Cardiac fibroblast (primary cell): ENCODE results near the gene SLC37A1.

ENCODE experiments used
- DNase-seq, 2 donors: peaks; one replicate each; pipeline versions ENCODE4 v3.0.0 to v3.0.0-alpha.2; 2010; ENCODE audit warnings: low read depth in 2 of 2
- H3K4me3 ChIP-seq, 2 donors: replicated peaks in 1 of 2; 1 replicate in 1 of 2; 2 replicates in 1 of 2; pipeline ENCODE4 v1.5.1; 2011; ENCODE audit warnings: low read depth in 2 of 2, low read length in 2 of 2, mild to moderate bottlenecking in 2 of 2, moderate library complexity in 1 of 2
- TF ChIP-seq, protein P1 (sequence below): IDR thresholded peaks from one replicate; pipeline ENCODE4 v1.5.1; 2011; ENCODE audit warnings: low read depth, mild to moderate bottlenecking, low read length, inconsistent platforms

SLC37A1 gene

DNA sequence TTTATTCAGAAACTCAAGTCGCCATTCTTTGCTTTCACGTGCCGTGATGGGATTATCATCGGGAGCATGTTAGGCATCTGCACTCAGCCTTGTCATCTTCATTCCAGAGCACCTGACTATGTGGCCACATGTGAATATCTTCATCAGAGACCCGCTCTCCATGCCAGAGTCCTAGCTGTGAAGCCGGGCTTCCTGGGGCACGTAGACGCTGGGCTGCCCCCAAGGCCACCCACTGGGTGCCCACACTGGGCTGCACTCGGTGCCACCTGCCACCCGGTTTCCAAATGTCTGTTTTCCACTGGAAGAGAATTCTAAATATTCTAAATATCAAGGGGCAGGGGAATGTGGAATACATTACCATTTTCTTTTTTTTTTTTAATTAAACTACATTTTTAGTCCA lies 43.8 kb downstream of the SLC37A1 start:
- TF ChIP-seq, protein P1, sequence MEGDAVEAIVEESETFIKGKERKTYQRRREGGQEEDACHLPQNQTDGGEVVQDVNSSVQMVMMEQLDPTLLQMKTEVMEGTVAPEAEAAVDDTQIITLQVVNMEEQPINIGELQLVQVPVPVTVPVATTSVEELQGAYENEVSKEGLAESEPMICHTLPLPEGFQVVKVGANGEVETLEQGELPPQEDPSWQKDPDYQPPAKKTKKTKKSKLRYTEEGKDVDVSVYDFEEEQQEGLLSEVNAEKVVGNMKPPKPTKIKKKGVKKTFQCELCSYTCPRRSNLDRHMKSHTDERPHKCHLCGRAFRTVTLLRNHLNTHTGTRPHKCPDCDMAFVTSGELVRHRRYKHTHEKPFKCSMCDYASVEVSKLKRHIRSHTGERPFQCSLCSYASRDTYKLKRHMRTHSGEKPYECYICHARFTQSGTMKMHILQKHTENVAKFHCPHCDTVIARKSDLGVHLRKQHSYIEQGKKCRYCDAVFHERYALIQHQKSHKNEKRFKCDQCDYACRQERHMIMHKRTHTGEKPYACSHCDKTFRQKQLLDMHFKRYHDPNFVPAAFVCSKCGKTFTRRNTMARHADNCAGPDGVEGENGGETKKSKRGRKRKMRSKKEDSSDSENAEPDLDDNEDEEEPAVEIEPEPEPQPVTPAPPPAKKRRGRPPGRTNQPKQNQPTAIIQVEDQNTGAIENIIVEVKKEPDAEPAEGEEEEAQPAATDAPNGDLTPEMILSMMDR, result no peak
- no peak overlapping the region for H3K4me3 ChIP-seq
- no peak for DNase-seq

DNA sequence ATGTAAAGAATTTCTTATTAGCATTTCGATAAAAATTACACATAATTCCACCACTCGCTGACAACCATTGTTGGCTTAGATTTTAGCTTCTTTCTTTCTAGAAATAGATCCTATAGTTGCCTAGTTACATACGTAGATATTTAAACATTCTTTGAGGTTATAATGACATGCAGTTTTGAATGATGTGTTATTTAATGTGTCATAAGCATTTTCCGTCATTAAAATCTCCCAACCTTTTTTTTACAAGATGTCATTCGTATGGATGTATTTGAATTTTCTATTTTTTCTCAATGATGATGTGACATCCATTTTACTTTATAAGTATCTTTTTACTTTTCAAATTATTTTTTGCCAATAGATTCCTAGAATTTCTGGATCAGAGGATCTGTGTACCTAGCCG lies 44.7 kb downstream of the SLC37A1 start:
- TF ChIP-seq, protein P1, result no peak
- DNase-seq, result no peak
- no peak overlapping the region for H3K4me3 ChIP-seq

DNA sequence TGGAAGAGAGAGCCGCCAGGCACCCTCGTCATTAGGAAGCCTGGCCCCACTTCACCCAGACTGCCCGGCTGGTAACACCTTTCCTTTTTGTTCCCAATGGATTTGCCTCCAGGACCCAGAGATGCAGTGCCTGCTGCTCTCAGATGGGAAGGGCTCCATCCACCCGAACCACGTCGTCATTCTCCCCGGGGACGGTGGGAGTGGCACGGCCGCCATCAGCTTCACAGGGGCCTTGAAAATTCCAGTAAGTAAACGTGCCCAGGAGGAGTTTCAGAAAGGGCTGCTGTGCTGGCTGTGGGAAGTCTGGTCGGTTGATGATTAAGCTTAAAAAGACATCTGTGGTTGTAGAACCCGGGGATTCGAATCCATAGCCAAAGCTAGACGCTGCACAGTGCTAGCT lies 45.2 kb downstream of the SLC37A1 start:
- no peak overlapping the region for H3K4me3 ChIP-seq
- TF ChIP-seq, protein P1, result no peak
- DNase-seq, result no peak

DNA sequence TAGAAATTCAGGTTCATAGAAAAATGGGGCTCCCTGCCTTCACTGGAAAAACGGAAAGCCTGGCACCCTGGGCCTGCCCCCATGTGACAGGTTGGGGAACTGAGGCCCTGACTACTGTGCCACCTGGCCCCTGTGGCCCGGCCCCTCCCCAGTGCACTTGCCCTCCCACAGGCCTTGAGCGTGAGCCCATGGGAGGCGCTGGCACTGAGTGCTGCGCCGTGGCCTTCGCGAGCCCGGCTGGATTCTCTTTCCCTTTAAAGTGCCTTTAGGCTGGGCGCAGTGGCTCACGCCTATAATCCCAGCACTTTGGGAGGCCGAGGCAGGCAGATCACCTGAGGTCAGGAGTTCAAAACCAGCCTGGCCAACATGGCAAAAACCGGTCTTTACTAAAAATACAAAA lies 45.7 kb downstream of the SLC37A1 start:
- DNase-seq, result no peak
- H3K4me3 ChIP-seq, result no peak overlapping the region
- TF ChIP-seq, protein P1, result no peak

DNA sequence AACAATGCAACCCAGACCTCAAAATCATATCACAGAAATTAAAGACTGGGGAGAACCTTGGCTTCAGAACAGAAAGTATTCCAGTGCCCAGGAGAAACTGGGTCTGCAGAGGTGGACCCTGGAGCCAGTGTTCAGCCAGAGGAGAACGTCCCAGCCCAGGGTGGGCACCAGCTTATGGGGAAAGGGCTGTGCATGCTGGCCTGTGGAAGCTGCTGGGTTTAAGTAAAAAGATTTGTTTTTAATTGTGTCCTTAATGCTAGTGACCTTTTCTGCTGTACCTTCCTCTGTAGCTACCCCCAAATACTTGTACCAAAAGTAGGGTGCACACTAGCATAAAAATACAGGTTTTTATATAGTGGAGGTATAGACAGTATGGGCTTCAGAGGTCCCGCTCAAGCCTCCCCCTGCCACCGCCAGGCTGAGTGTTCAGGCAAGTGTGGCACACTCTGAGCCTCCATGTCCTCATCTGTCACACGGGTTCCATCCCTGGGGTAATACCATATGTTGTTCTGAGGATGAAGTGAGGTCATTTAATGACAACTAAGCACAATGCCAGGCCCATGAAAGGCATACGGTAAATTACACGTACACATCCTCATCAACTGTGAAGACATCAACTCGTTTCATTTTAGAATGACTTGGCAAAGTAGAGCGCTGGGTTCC lies 47.0 kb downstream of the SLC37A1 start:
- TF ChIP-seq, protein P1, result no peak
- no peak for DNase-seq
- no peak overlapping the region for H3K4me3 ChIP-seq

DNA sequence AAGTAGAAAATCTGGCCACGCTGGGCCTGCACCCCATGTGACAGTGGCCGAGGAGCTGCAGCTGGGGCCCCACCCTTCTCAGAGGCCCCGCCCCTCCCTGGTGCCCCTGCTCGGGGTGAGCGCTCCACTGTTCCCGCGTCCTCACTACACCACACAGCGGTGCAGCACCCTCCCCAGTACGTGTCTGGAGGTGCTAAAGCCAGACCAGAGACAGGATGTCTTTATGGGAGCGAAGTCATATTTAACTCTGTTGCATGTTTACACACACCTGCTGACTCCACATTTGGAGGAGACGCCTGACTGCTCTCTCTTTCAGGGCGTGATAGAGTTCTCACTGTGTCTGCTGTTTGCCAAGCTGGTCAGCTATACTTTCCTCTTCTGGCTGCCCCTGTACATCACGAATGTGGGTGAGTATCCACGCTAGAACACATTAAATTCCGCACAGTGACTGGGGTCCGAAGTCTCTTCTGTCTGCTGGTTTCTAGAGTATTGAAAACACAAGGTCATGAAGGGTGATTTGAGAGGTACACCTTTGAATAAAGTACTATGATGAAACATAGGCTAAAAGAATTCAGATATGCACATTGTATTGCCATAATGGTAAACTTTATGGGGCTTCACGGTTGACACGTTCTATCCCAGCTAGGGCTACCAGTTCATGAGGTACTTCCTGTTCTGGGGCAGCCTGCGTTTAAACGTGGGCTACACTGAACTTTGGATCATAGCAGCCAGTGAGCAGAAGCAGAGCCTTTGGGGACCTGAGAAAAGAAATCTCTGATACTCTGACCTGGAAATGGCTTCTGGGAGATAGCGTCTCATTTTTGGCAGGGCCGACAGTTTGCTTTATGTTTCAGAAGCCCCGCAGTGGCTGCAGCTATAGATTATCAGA lies 48.4 kb downstream of the SLC37A1 start:
- H3K4me3 ChIP-seq, result no peak overlapping the region
- TF ChIP-seq, protein P1, result no peak
- no peak for DNase-seq
